ENCODE results near the gene SH3PXD2A. TPM values are rescaled to one million over a fixed set of nuclear protein-coding genes. Genes with fewer than 3 reads are reported as not detected.
A peak's percentile ranks its signal among the peaks of the same experiment; 100 is the strongest.

Gene SH3PXD2A
- total RNA-seq, 4 donors from 2014 or later: 128 to 154 (median 136) TPM

DNA sequence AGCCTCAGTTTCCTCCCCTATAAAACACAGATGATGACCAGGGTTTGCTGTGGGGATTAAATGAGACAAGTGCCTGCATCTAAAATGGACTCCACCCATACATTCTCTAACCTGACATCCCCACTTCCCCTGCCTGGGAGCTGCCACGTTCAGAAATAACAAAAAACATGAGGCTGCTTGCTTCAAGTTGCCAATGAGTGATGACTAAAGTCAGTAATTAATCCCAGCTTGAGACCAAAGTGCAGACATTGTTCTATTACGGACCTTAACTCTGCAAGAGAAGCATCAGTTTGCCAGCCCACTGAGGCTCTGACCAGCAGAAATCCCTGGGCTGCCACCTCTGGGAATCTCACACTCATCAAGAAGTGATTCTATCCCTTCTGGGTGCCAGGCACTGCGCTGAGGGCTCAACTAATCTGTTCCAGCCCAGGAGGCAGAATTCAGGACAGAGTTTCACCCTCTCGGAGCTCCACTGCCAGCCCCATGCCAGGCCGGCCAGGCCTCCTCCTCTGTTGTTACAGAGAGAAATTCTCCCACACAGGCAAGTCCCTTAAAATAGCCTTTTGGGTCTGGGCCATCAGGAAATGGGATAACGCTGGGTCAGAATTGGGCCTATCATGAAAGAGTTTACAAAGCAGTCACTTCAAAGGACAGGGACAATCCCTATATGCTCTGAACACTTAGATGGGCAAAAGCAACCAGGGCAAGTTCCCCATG, 11.4 kb downstream of the SH3PXD2A start:
- Histone ChIP-seq H3K27me3 (no peaks in the 10 kb centered on the region), H3K4me3 (no peak overlapping the region), H3K4me1 (peaks cover 0 to 74% (median 45%) of the 10 kb centered on the region in 4 donors), H3K9me3 (no peaks in the 10 kb centered on the region), H3K27ac (peak overlapping the region; percentile 20 to 84 (median 52)), H3K36me3 (no peaks in the 10 kb centered on the region)
- 33 to 36% methylated on average over 6 of the region's 6 CpGs for WGBS, 2 donors
- DNase-seq (ENCODE audit: low spot score in 2 of 2): no peak
- TF ChIP-seq, protein P1, sequence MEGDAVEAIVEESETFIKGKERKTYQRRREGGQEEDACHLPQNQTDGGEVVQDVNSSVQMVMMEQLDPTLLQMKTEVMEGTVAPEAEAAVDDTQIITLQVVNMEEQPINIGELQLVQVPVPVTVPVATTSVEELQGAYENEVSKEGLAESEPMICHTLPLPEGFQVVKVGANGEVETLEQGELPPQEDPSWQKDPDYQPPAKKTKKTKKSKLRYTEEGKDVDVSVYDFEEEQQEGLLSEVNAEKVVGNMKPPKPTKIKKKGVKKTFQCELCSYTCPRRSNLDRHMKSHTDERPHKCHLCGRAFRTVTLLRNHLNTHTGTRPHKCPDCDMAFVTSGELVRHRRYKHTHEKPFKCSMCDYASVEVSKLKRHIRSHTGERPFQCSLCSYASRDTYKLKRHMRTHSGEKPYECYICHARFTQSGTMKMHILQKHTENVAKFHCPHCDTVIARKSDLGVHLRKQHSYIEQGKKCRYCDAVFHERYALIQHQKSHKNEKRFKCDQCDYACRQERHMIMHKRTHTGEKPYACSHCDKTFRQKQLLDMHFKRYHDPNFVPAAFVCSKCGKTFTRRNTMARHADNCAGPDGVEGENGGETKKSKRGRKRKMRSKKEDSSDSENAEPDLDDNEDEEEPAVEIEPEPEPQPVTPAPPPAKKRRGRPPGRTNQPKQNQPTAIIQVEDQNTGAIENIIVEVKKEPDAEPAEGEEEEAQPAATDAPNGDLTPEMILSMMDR (IDR thresholded peaks at IDR 0.05): no peak
- TF ChIP-seq EP300 (IDR thresholded peaks at IDR 0.05) (no peak), POLR2A (IDR thresholded peaks at IDR 0.05) (no peak)

- Histone ChIP-seq H3K36me3 (no peaks in the 10 kb centered on the region), H3K27me3 (no peaks in the 10 kb centered on the region), H3K27ac (peak overlapping the region in 1 of 4 donors; percentile 84), H3K4me3 (no peak overlapping the region), H3K9me3 (no peaks in the 10 kb centered on the region), H3K4me1 (peaks cover 0 to 77% (median 41%) of the 10 kb centered on the region in 4 donors)
- 72 to 73% methylated on average over 3 of the region's 3 CpGs for WGBS, 2 donors
- TF ChIP-seq POLR2A (IDR thresholded peaks at IDR 0.05) (no peak), EP300 (IDR thresholded peaks at IDR 0.05) (no peak)
- TF ChIP-seq, protein P1 (IDR thresholded peaks at IDR 0.05): no peak
- DNase-seq (ENCODE audit: low spot score in 2 of 2): no peak
Measured at GRCh38 chr10:103843045-103843444, 12.3 kb downstream of the SH3PXD2A start.

DNA sequence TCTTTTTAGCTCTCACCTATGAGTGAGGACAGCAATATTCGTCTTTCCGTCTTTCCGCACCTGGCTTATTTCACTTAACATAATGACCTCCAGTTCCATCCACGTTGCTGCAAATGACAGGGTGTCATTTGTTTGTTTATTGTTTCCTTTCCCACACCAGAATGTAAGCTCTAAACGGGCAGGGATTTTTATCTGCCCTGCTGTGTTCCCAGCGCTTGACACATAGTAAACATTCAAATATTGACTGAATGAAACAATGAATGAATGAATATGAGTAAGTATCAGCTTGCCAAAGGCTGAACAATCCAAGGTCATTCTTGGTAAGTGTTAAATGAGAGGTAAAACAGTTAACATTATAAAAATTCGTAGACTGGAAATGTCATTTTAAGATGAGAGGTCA, 12.8 kb downstream of the SH3PXD2A start:
- no peak overlapping the region for H3K4me3 ChIP-seq
- 58 to 62% methylated on average over 6 to 7 of the region's 7 CpGs for WGBS, 2 donors

GRCh38 chr10:103841519-103841918, 13.9 kb downstream of the SH3PXD2A start:
- H3K36me3 ChIP-seq: no peaks in the 10 kb centered on the region
- TF ChIP-seq POLR2A (IDR thresholded peaks at IDR 0.05) (no peak), EP300 (IDR thresholded peaks at IDR 0.05) (no peak)
- TF ChIP-seq, protein P1 (IDR thresholded peaks at IDR 0.05): no peak
- peaks cover 0 to 79% (median 47%) of the 10 kb centered on the region in 4 donors for H3K4me1 ChIP-seq
- 77 to 79% methylated on average over 7 of the region's 7 CpGs for WGBS, 2 donors
- H3K4me3 ChIP-seq: no peak overlapping the region
- no peaks in the 10 kb centered on the region for H3K9me3 ChIP-seq
- H3K27me3 ChIP-seq: no peaks in the 10 kb centered on the region
- H3K27ac ChIP-seq: peak overlapping the region in 3 of 4 donors; percentile 3 to 76 (median 64)
- no peak for DNase-seq (ENCODE audit: low spot score in 2 of 2)

More for the DNA sequence above, 12.8 kb downstream of the SH3PXD2A start:
- no peaks in the 10 kb centered on the region for H3K36me3 ChIP-seq
- no peak for DNase-seq (ENCODE audit: low spot score in 2 of 2)
- peak overlapping the region in 1 of 4 donors; percentile 84 for H3K27ac ChIP-seq
- H3K27me3 ChIP-seq: no peaks in the 10 kb centered on the region
- TF ChIP-seq POLR2A (IDR thresholded peaks at IDR 0.05) (no peak), EP300 (IDR thresholded peaks at IDR 0.05) (no peak)
- TF ChIP-seq, protein P1 (IDR thresholded peaks at IDR 0.05): no peak
- peaks cover 0 to 78% (median 45%) of the 10 kb centered on the region in 4 donors for H3K4me1 ChIP-seq
- no peaks in the 10 kb centered on the region for H3K9me3 ChIP-seq

DNA sequence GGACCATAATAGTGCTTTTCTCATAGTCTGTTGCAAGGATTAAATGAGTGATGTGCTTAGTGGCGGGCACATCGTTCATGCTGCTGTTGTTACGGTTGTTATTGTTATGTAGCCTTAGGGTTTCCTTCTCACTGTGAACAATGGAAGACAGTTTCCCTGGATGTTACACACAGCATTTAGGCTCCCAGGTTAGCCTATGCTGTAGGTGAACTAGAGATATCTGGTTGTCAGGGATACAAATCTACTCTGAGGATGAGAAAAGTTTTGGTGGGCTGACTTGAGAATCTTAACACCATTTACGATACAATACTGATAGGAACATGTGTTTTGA, 14.7 kb downstream of the SH3PXD2A start:
- WGBS, 2 donors: 67 to 73% methylated on average over 4 of the region's 4 CpGs

More for the DNA sequence above, 14.7 kb downstream of the SH3PXD2A start:
- peak overlapping the region in 2 of 4 donors; percentile 64 to 76 for H3K27ac ChIP-seq
- H3K4me1 ChIP-seq: peaks cover under 1 to 79% (median 48%) of the 10 kb centered on the region in 4 donors
- H3K9me3 ChIP-seq: no peaks in the 10 kb centered on the region
- no peaks in the 10 kb centered on the region for H3K36me3 ChIP-seq
- no peaks in the 10 kb centered on the region for H3K27me3 ChIP-seq
- no peak for DNase-seq (ENCODE audit: low spot score in 2 of 2)
- TF ChIP-seq, protein P1 (IDR thresholded peaks at IDR 0.05): no peak
- TF ChIP-seq EP300 (IDR thresholded peaks at IDR 0.05): no peak
- TF ChIP-seq POLR2A (IDR thresholded peaks at IDR 0.05): no peak
- no peak overlapping the region for H3K4me3 ChIP-seq
